HG02840 (cell line): ENCODE results near the gene INTS1.

Experiments used
- ATAC-seq: cut with Tn5 transposase; IDR thresholded peaks from one replicate; pipeline ENCODE4 v1.9.1; 2021; ENCODE audit warnings: mild to moderate bottlenecking, moderate library complexity, moderate number of reproducible peaks; ENCODE audit not compliant: unreplicated experiment, low FRiP score

INTS1 gene

DNA sequence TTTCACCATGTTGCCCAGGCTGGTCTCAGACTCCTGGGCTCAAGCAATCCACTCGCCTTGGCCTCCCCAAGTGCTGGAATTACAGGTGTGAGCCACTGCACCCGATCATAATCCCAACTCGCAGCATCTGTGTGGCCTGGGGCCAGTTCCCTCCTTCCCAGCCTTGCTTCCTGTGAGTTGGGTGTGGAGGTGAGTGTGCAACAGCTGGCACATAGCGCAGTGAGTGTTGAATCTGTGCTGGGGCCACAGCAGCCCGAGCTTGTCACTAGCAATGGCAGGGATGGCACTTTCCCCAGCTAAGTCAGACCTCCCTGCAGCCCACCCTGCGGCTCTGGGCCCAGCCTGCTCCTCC, 39.6 kb upstream of the INTS1 start:
- ATAC-seq: no peak

DNA sequence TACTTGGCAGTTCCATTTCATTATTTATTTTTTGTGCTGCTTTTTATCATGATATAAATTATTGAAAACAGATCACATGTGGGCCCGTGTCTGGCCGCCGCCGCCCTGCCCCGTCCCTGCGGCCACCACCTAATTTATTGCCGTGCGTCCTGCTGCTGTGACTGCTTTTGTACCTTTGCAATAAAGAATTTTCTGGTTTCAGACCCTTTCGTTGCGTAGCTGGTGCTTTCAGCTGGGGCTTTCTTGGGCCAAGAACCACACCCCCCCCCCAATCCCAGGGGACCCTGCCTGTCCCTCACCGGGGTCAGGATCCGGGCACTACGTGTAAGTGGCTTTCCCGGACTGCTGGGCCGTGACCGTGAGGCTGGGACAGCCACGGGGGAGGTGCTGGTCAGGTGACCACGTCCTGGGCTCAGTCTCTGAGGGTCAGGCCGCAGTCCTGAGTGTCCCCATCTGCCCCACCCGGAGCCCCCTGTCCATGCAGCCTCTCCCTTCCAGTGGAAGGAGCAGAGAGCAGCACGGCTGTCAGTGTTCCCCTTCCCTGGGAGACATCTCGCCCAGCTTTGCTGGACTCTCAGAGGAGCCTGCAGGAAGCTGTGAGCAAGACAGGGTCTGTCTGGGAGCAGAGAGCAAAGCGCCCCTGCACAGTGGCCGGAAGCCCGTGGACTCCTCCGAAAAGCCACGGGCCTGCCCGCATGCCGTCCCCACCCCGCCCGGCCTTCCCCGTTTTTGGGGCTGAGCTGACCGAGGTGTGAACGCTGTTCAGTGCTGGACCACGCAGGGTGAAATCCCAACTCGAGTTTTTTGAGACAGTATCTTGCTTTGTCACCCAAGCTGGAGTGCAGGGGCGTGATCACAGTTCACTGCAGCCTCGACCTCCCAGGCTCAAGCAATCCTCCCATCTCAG, 38.9 kb upstream of the INTS1 start:
- no peak for ATAC-seq

DNA sequence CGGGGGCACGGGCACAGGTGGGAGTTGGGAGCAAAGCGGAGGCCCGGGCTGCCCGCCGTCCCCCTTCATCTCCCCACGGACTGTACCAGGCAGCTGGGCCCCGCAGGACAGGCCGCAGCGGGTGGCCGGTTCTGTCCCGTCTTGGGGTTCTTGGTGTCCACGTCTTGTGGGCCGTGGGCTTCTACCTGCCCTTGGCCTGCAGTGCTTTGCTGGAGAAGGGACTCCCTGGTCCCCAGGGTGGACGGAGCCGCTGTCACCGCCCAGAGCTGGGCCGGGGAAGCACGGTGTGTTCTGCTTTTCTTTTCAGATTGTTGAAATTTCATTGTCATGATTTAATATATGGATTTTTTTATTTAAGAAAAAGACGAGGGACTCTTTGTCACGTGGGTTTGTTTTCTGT, 38.1 kb upstream of the INTS1 start:
- ATAC-seq: no peak

DNA sequence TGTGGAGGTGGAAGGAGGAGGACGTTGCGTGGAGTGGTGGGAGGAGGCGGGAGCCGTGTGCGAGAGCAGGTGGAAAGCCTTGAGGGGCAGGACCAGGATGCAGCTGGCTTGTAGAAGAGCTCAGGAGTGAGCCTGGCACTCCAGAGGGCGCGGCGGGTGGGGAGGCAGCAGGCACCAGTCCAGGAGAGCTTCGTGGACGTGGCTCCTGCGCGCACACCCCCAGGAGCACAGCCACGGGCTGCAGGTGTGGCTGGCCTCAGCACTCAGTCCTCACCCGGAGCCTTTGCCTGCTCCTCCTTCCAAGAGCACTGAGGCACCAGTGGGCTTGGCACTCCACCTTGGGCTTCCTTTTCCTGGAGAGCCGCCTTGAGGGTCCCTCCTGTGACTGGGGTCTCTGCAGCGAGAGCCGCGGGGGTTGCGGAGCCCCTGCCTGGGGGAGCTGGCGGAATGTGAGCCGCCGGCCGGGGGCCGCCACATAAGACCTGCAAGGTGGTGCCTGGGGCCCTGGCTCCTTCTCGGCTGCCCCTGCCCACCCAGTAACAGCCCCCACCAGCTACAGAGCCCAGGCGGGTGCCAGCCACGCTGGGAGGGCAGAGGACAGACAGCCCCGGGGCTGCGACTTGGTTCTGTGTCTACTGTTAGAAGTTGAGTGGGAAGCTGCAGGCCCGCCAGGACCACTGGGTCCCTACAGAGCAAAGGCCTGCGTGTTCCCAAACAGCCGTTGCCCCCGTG, 37.4 kb upstream of the INTS1 start:
- no peak for ATAC-seq

DNA sequence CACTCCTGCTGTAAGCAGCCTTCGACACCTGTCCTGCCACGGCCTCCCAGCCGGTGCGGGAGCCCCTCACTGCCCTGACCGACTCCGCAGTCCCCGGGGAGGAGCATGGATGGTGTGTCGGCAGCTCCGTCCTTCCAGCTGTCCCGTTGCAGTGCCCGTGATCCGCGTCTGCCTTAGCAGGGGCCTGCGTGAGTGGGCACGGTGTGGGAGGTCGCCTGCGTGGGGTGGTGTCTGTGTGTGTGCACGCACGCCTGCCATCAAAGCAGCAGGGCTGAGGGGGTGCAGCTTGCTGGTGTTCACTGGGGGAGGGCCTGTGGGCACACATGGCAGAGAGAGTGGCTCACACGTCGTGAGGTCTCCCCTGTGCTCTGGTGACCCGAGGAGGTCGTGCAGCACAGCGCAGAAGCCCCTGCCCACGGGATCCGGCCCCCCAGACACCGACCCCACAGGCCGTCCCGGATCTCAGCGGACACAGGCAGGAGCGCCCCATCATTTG, 36.6 kb upstream of the INTS1 start:
- no peak for ATAC-seq

DNA sequence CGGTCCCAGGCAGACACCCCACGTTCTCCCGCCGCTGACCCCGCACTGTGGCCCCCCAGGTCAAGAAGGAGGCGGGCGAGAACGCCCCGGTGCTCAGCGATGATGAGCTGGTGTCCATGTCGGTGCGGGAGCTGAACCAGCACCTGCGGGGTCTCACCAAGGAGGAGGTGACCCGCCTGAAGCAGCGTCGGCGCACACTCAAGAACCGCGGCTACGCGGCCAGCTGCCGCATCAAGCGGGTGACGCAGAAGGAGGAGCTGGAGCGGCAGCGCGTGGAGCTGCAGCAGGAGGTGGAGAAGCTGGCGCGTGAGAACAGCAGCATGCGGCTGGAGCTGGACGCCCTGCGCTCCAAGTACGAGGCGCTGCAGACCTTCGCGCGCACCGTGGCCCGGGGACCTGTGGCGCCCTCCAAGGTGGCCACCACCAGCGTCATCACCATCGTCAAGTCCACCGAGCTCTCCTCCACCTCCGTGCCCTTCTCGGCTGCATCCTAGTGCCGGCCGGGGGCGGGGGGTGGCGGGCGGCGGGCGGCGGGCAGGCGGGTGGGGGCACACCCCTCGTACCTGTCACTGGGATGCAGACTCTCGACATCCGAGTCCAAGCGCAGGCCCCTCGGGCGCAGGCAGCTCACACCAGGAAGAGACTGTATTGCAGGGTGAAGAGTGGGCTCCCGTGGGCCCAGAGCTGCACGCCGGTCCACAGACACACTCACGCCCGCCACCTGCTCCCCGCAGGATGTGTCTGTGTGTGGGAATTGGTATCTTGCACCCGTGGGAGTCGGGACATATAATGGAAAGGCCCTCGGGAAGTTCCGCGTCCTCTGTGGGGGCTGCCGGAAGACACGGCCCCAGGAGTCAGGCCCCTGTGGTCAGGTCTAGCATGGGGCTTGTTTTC, 35.9 kb upstream of the INTS1 start:
- ATAC-seq: no peak

DNA sequence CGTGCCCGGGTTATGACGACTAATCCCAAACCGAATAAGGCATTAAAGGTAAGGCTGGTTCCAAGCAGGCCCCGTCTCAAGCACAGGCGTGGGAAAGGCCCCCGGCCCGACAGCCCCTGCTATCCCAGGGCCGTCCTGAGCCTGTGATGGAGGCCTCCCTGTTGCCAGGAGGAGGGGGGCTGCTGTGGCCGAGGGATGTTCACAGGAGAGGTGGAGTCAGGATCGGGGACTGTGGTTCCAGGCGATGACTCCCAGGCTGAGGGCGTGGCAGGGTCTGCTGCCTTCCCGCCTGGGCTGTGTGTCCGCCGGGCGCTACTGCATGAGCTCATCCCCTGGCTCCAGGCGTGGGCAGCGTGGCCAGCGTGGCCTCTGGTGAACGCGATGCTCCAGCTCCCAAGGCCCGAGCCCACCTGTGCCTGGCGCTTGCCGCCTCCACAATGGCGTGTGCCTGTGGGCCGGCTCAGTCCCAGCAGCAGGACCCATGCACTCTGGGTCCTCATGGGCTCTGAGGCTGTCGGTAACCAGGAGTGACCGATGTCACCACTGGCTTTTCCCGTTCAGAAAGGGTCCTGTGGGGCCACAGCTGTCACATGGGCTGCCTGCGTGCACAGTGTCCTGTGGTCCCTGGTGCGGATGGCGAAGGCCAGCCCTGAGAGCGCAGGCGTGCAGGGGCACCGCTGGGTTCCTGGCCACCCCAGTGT, 35.1 kb upstream of the INTS1 start:
- ATAC-seq: no peak

DNA sequence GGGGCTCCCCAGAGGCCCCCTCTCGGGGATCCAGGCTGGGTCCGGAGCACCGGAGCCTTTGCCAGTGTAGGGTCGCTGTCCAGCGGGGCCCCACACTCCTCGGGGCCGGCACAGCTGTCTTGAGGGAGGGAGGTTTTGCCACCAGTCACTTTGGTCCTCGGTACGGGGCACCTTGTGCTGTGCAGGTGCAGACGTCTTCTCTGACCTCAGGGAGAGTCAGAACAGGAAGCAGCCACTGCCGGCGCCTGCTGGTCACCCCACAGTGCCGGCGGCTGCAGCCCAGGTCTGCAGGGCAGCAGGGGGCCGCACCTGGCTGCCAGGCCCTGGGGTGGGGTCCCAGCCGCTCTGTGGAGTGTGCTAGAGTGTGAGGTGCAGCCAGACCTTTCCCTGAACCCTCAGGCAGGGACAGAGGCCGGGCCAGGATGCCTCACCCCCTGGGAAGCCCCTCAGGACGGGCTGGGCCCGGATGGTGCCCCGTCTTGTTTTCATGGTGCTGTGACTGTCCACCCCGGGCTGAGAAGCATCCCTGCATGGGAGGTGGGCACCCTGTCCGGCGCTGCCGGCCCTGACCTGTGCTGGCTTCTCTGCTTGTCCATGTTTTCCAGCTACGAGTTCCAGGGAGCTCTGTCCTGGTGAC, 34.5 kb upstream of the INTS1 start:
- no peak for ATAC-seq

DNA sequence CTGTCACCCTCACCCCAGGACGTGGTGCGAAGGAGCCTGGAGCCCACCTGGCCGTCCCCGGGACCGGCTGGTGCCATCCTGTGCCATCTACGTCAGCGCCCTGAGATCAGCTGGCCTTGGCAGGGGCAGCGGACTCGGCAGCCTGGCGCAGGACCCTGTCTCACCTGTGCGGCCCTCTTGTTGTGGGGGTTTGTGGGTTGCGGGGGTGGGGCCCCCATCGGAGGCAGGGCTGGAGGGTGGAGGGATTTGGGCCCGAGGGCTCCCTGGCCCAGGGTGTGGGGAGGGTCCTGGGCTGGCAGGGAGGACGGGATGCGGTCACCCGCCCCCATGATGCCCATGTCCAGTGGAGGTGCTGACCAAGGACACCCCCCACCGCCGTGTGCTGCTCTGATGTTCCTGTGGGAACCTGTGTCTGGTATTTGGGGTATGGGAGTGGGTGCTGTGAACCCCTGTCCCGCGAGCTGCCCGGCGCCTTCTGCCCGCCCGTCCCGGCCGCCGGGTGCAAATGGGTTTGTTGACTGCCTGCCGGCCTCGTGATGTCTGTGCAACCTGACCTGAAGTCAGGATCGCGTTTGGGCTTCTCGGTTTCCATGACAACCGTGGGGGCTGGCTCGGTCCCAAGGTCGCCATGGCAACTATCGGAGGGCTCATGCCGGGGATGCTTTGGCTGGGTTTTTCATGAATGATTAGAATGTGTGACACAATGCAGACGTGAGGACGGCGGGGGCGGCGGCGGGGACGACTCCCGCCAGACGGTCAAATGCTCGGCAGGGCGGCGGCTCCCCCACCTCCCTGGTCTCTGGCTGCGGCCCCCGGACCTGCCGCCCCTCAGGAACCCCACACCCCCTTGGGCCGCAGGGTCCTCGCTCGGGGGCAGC, 33.6 kb upstream of the INTS1 start:
- ATAC-seq: no peak

DNA sequence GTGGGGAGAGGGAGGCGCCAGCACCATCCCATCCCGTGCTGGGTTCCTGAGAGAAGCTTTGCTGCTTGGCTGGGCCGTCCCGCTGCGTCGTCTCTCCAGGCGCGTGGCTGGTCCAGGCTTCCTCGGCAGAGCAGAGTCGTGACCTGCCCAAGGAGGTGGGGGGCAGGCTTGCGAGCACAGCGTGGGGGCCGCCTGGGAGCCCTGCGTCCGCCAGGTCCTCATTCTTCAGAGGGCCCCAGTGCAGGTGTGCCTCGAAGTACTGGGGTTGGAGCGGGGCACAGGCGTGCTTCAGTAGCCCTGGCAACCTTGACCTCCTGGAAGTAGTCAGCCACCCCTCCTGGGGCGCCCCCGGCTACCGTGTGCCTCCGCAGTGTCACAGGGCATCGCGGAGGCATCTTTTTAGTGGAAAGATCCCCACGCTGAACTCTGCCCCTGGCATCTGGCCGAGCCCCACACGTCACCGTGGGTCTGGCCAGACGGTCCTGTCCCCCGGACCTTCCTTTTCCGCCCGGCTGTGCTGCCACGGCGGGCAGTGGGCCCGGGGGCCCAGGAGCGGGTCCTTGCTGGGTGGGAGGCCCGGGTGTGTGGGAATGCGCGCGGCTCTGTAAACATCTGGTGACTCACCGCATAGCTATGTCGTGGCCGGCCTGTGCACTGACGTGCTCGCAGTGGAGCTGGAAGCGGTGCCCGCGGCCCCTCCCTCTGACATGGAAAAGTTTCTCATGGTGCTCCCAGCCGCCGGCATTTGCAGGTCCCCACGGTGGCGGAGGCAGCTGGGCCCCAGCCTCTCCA, 32.8 kb upstream of the INTS1 start:
- no peak for ATAC-seq

DNA sequence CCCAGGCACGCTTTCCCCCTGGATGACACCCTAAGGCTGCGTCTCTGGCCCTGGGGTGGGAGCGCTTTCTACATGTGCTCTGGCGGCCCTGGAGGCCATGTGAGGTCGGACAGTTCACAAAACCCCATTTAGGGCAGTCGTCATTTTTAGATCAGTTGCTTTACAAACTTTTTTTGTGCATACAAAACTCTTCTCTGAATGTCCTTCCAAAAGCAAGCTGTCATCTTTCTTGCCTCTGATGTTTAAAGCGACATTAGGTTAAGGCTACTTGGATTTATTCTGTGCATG, 32.2 kb upstream of the INTS1 start:
- ATAC-seq: no peak

DNA sequence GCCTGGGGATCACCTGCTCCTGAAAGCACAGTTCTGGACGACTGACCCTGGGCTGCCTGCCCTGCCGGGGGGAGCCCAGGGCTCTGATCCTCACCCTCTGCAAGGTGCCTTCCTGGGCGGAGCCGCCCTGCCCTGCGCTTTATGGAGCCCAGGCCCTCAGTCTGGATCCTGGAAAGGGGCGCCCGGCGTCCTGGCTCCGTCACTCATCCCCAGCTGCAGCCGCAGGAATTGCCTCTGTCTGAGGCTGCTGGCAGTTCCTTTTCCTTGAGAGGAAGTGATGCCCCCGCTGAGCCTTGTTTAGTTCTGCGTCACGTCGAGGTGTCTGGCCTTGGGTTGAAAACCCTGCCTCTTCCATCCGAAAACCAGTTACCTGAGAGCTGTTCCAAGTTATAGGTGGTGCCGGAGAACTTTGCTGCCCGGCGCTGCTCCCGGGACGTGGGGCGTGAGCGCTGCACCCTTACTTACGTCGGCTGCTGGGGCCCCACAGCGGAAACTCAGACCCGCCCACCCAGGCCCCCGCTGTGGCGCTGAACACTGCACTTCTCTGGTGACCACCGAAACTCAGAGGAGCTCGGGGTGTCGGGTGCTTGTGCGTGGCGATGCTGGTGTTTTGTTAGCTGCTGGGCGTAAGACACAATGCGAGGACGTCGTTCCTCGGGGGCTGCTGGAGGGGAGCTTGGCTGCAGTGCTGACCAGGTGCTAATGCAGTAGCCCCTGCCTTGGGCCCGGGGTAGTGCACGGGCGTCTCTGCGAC, 31.7 kb upstream of the INTS1 start:
- ATAC-seq: no peak

DNA sequence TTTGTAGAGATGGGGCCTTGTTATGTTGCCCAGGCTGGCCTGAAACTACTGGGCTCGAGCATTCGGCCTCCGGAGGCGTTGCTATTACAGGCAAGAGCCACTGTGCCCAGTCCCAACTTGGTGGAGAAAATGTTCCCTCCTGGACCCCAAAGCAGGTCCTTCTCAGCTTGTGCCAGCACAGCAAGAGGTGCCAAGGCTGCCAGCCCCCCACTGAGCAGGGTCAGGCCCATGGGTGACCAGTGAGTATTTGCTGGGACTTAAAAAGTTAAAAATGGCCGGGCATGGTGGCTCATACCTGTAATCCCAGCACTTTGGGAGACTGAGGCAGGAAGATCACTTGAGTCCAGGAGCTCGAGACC, 30.9 kb upstream of the INTS1 start:
- no peak for ATAC-seq

DNA sequence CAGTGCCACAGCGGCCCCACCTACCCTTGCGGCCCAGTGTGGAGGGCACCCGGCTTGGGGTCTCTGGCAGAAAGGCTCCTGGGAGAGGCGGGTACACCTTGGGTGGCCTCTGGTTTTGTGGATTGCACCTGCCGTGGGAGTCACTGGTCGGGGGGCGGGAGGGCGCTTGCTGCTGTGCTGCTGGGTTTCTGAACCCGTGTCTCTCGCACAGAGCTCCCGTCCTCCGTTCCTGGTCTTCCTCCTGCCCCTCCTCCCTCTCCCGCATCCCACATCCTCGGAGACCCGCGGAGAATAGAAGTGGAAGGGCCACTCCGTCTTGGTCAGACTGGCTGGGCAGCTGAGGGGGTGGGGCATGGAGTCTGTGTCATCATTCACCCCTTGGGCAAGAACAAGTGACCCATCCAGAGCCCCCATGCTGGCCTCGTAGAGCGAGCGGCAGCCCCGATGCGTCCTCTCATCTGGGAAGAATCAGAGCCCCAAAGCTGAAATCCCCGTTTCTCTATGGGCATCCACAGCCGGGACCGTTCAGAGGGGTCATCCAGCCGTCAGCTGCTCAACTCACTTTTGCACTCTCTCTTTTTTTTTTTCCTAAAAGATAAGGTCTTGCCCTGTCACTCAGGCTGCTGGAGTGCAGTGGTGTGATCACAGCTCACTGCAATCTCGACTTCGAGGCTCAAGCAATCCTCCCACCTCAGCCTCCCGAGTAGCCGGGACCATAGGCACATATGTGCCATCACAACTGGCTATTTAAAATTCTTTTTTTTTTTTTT, 30.3 kb upstream of the INTS1 start:
- ATAC-seq: no peak

DNA sequence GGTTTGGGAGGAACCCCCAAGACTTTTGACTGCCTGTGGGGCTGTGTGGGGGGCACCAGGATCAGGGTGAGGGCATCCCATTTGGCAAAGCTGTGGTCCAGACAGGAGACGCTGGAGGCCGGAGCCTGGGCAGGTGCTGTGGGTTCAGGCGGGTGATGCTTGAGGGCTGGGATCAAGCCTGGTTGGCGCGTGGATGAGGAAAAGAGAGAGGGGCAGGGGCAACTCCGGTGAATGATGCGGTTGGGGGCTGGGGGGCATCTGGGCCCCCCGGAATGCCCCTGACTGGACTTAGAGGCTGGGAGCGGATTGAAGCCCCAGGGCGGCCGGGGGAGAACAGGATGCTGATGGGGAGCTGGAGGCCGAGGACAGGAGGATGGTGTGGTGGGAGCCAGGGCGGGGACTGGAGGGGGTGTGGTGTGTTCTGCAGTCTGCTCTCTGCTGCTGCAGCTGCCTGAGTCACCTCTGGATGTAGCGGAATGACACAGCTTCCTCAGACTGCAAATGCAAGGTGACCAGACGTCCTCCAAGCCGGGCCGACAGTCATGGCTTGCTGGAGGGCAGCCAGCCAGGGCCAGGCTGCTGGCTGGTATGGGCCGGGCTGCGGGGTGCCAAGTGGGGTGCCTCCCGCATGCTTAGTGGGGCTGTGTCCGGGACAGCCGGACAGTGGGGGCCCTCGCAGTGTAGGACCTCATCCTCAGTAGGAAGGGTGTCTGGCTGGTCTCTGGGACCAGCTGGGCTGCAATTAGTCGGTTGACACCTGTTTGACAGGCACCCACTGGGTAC, 29.5 kb upstream of the INTS1 start:
- ATAC-seq: no peak

DNA sequence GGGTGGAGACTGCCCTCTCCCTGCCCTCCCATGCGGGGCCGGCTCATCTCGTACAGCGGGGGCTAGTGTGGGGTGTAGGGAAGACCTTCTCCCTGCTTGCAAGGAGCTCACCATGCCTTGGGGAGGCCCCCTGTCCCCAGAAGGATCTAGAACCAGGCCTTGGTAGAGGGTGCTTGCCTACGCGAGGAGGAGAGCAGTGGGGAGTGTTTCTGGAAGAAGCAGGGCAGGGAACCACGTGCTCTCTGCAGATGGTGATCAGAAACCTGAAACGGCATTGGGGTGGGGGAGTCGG, 29.0 kb upstream of the INTS1 start:
- ATAC-seq: no peak
